Astrocyte of the spinal cord (primary cell): ENCODE data around the gene LTF.
"Not testable (repeated sequence)": the region's sequence is repeated elsewhere in the genome, so short reads cannot be mapped to it uniquely, and the experiment has no call there.

Experiments used
- DNase-seq: peaks from one replicate; pipeline ENCODE4 v3.0.0; 2011; ENCODE audit warnings: low read depth, low spot score
- H3K4me3 ChIP-seq: 2 replicates; pipeline ENCODE4 v1.5.1; 2011; ENCODE audit warnings: low read depth, mild to moderate bottlenecking, low read length, moderate library complexity
- CTCF ChIP-seq: IDR thresholded peaks from 2 replicates; pipeline ENCODE4 v1.5.1; 2012; ENCODE audit warnings: low read depth, mild to moderate bottlenecking, low read length, inconsistent platforms
- in situ Hi-C: cut with HindIII; loops from 2 replicates; pipeline ENCODE4 v1.10.0; 2017; ENCODE audit warnings: low sequenced_read_pairs

The LTF gene

GRCh38 chr3:46407970-46408369 lies 56.7 kb downstream of the LTF start:
- H3K4me3 ChIP-seq: no peak overlapping the region
- DNase-seq: no peak
- in situ Hi-C loops: no loop called here
- TF ChIP-seq CTCF: no peak

GRCh38 chr3:46406788-46407611 lies 57.7 kb downstream of the LTF start, which contains the start of the genes CCR5AS and CCRL2:
Gene CCR5AS (minus strand): TSS chr3:46407066.
Gene CCRL2 (plus strand): TSS chr3:46407259. CDS start chr3:46408080, 821 bp downstream.
- in situ Hi-C loops: no loop called here
- H3K4me3 ChIP-seq: no peak within 1 kb of the TSS
- no peak for TF ChIP-seq CTCF
- DNase-seq: peak; percentile 35

- no peak for DNase-seq
- H3K4me3 ChIP-seq: no peak overlapping the region
- no peak for TF ChIP-seq CTCF
- in situ Hi-C loops: no loop called here
Observed at GRCh38 chr3:46406443-46406787, 58.3 kb downstream of the LTF start.

GRCh38 chr3:46405301-46406019 lies 59.2 kb downstream of the LTF start:
- in situ Hi-C loops: no loop called here
- no peak overlapping the region for H3K4me3 ChIP-seq
- no peak for TF ChIP-seq CTCF
- no peak for DNase-seq

- in situ Hi-C loops, H3K4me3 ChIP-seq, DNase-seq: not testable (repeated sequence)
Observed at GRCh38 chr3:46402902-46403301, 61.8 kb downstream of the LTF start.

GRCh38 chr3:46401579-46401978 lies 63.1 kb downstream of the LTF start:
- in situ Hi-C loops: no loop called here
- no peak for DNase-seq
- no peak for TF ChIP-seq CTCF

GRCh38 chr3:46400846-46401245 lies 63.9 kb downstream of the LTF start:
- TF ChIP-seq CTCF: no peak
- no peak for DNase-seq
- in situ Hi-C loops: no loop called here
- H3K4me3 ChIP-seq: no peak overlapping the region

More at GRCh38 chr3:46401579-46401978, 63.1 kb downstream of the LTF start:
- H3K4me3 ChIP-seq: no peak overlapping the region
